Natural killer cell (primary cell): ENCODE data around the gene FXYD3. TPM values are rescaled to one million over a fixed set of nuclear protein-coding genes. Genes with fewer than 3 reads are reported as not detected.

Experiments
- ATAC-seq, 3 donors: fragments of 150-1000 bp in 2 of 3; fragments of 200-7000 bp in 1 of 3; cut with Tn5 transposase; 1 replicate in 1 of 3; 2 replicates in 2 of 3; pipeline ENCODE4 v1.10.0; 2021; ENCODE audit warnings: mild to moderate bottlenecking in 2 of 3, moderate library complexity in 2 of 3
- DNase-seq, 2 donors: peaks; one replicate each; pipeline versions ENCODE4 v3.0.0 to v3.0.0-alpha.2; 2013 to 2021; ENCODE audit warnings: mixed read lengths in 1 of 2
- H3K27ac ChIP-seq: one replicate; pipeline ENCODE4 v1.5.1; 2013; ENCODE audit warnings: mild to moderate bottlenecking, low read length
- H3K27me3 ChIP-seq: one replicate; pipeline ENCODE4 v1.6.1; 2013; ENCODE audit warnings: low read length; ENCODE audit not compliant: control insufficient read depth, insufficient read depth
- H3K36me3 ChIP-seq: one replicate; pipeline ENCODE4 v1.6.1; 2013; ENCODE audit warnings: low read length; ENCODE audit not compliant: control insufficient read depth, insufficient read depth
- H3K4me1 ChIP-seq: one replicate; pipeline ENCODE4 v1.6.1; 2013; ENCODE audit warnings: low read length; ENCODE audit not compliant: control insufficient read depth, insufficient read depth
- H3K4me3 ChIP-seq: one replicate; pipeline ENCODE4 v1.5.1; 2013; ENCODE audit warnings: low read length
- H3K9me3 ChIP-seq: one replicate; pipeline ENCODE4 v1.6.1; 2013; ENCODE audit warnings: low read length; ENCODE audit not compliant: control insufficient read depth, insufficient read depth
- H3K27ac Mint-ChIP-seq, 2 donors: one replicate each; pipeline ENCODE4 v1.8.0; 2022; ENCODE audit warnings: mild to moderate bottlenecking in 2 of 2, mixed read lengths in 2 of 2, moderate library complexity in 1 of 2
- H3K27me3 Mint-ChIP-seq, 2 donors: one replicate each; pipeline ENCODE4 v1.8.0; 2022; ENCODE audit warnings: low read depth in 2 of 2, mixed read lengths in 2 of 2
- H3K36me3 Mint-ChIP-seq: one replicate; pipeline ENCODE4 v1.8.0; 2022; ENCODE audit warnings: mixed read lengths
- H3K4me1 Mint-ChIP-seq, 2 donors: one replicate each; pipeline ENCODE4 v1.8.0; 2022; ENCODE audit warnings: mixed read lengths in 2 of 2
- H3K4me3 Mint-ChIP-seq: one replicate; pipeline ENCODE4 v1.8.0; 2022; ENCODE audit warnings: mild to moderate bottlenecking, moderate library complexity, mixed read lengths
- H3K9me3 Mint-ChIP-seq, 2 donors: one replicate each; pipeline ENCODE4 v1.8.0; 2022; ENCODE audit warnings: mixed read lengths in 2 of 2
- WGBS: methylation state at CpG from one replicate; pipeline ENCODE4 v1.1.7; 2013; ENCODE audit warnings: missing lambda C conversion rate; ENCODE audit not compliant: insufficient coverage; 5-methylcytosine and 5-hydroxymethylcytosine counted together
- intact Hi-C: fragments of 100-400 bp; cut with micrococcal nuclease; formaldehyde crosslinking; loops from one replicate; pipeline ENCODE4 v1.14.2; 2022
- total RNA-seq, 4 donors: library from RNA; stranded (reverse); fragments of 120-200 nt in 1 of 4; gene quantifications; one replicate each; pipeline versions ENCODE4 v1.2.3 to v1.2.4, GENCODE V29; 2013 to 2022
- TF ChIP-seq, protein P1 (sequence below): fragments of 200-600 bp; IDR thresholded peaks from one replicate; pipeline ENCODE4 v1.8.0; 2022; ENCODE audit warnings: antibody characterized with exemption

FXYD3 gene
- total RNA-seq, 3 donors from 2014 or later (not counting 1 experiment from before 2014, with no cell fraction given), result not detected

DNA sequence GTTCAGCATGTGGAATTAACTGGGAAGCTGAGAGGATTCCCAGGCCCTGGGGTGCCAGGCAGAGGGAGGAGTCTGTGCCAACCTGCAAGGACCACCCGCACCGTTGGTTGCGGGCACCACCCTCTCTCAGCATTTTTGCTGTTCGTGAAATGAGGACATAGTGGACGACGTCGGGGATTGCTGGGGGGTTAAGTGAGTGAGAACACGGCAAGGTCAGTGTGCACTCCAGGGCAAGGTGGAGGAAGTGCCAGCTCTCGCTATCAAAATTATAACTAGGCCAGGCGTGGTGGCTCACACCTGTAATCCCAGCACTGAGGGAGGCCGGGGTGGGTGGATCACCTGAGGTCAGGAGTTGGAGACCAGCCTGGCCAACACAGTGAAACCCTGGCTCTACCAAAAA, 2.2 kb downstream of the FXYD3 start:
- Mint-ChIP-seq H3K9me3 (no peaks in the 10 kb centered on the region), H3K27ac (no peak overlapping the region), H3K36me3 (no peaks in the 10 kb centered on the region), H3K4me3 (no peak overlapping the region), H3K27me3 (no peaks in the 10 kb centered on the region), H3K4me1 (peaks cover 6 to 8% of the 10 kb centered on the region in 2 donors)
- TF ChIP-seq, protein P1, sequence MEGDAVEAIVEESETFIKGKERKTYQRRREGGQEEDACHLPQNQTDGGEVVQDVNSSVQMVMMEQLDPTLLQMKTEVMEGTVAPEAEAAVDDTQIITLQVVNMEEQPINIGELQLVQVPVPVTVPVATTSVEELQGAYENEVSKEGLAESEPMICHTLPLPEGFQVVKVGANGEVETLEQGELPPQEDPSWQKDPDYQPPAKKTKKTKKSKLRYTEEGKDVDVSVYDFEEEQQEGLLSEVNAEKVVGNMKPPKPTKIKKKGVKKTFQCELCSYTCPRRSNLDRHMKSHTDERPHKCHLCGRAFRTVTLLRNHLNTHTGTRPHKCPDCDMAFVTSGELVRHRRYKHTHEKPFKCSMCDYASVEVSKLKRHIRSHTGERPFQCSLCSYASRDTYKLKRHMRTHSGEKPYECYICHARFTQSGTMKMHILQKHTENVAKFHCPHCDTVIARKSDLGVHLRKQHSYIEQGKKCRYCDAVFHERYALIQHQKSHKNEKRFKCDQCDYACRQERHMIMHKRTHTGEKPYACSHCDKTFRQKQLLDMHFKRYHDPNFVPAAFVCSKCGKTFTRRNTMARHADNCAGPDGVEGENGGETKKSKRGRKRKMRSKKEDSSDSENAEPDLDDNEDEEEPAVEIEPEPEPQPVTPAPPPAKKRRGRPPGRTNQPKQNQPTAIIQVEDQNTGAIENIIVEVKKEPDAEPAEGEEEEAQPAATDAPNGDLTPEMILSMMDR, result no peak
- no peaks in the 10 kb centered on the region for H3K9me3 ChIP-seq
- no peak for DNase-seq
- intact Hi-C loops, result no loop called here
- H3K27ac ChIP-seq, result no peak overlapping the region
- H3K27me3 ChIP-seq, result peaks cover 5% of the 10 kb centered on the region
- ATAC-seq, result no peak
- no peaks in the 10 kb centered on the region for H3K36me3 ChIP-seq
- H3K4me1 ChIP-seq, result peaks cover 7% of the 10 kb centered on the region
- 83% methylated on average over 11 of the region's 11 CpGs for WGBS
- no peak overlapping the region for H3K4me3 ChIP-seq

DNA sequence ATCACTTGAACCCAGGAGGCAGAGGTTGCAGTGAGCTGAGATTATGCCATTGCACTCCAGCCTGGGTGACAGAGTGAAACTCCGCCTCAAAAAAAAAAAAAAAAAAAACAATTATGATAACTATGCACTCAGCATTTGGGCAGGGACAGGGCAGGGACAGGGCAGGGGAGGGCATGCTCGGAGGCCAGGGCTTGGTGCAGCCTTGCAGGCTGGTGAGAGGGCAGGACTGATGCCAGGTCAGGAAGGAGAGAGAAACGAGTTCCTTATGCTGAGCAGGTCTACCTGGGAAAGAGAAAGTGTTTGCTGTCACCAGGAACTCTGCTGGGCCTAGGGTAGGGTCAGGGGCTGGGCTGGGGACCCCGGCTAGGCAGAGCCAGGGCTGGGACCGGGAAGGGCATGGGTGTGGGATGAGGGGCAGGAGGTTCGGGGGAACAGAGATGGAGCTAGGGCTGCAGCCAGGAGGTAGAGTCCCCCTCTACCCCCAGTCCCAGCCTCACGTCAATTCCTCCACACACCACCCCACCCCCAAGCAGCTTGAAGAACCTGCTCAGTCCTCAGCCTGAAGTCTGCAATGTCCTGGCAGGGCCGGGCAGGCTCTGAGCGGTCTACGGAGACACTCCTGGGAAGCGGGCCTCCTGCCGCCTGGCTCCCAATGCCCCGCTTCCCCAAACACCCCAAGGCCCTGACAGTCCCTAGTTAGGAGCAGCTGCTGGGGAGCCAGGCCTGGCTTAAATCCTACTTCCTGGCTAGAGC, 2.8 kb downstream of the FXYD3 start:
- ATAC-seq (no peak), DNase-seq (no peak)
- no peak overlapping the region for H3K27ac Mint-ChIP-seq
- Histone ChIP-seq H3K27ac (no peak overlapping the region), H3K36me3 (no peaks in the 10 kb centered on the region), H3K4me1 (peaks cover 7% of the 10 kb centered on the region), H3K9me3 (no peaks in the 10 kb centered on the region), H3K4me3 (no peak overlapping the region), H3K27me3 (peaks cover 5% of the 10 kb centered on the region)
- H3K4me1 Mint-ChIP-seq, result peaks cover 6 to 8% of the 10 kb centered on the region in 2 donors
- intact Hi-C loops, result no loop called here
- H3K9me3 Mint-ChIP-seq, result no peaks in the 10 kb centered on the region
- no peaks in the 10 kb centered on the region for H3K27me3 Mint-ChIP-seq
- no peak overlapping the region for H3K4me3 Mint-ChIP-seq
- H3K36me3 Mint-ChIP-seq, result no peaks in the 10 kb centered on the region
- 76% methylated on average over 12 of the region's 13 CpGs for WGBS
- TF ChIP-seq, protein P1, result no peak

DNA sequence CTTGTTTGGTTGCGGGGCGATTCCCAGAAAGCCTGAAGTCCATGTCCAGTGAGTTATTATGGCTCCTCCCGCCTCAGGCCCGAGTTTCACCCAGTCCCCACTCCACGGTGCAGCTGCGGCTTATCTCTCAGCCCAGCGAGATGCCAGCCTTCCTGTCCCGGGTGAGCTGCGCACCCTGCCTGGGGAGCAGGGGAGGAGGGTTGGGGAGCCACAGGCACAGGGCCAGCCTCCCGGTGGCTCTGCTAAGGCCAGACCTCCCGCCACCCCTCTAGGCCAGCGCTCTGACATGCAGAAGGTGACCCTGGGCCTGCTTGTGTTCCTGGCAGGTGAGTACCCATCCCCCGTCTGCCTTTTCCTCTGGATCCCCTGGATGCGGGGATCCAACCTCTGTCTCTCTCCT, 3.5 kb downstream of the FXYD3 start:
- H3K9me3 ChIP-seq, result no peaks in the 10 kb centered on the region
- H3K4me1 ChIP-seq, result peaks cover 7% of the 10 kb centered on the region
- Mint-ChIP-seq H3K36me3 (no peaks in the 10 kb centered on the region), H3K4me3 (no peak overlapping the region), H3K9me3 (no peaks in the 10 kb centered on the region), H3K27ac (no peak overlapping the region), H3K4me1 (peaks cover 9 to 12% of the 10 kb centered on the region in 2 donors), H3K27me3 (peaks cover 0 to 2% of the 10 kb centered on the region in 2 donors)
- intact Hi-C loops, result no loop called here
- no peaks in the 10 kb centered on the region for H3K36me3 ChIP-seq
- H3K27me3 ChIP-seq, result peaks cover 5% of the 10 kb centered on the region
- TF ChIP-seq, protein P1, result no peak
- ATAC-seq (no peak), DNase-seq (no peak)
- H3K27ac ChIP-seq, result no peak overlapping the region
- 52% methylated on average over 14 of the region's 14 CpGs for WGBS
- H3K4me3 ChIP-seq, result no peak overlapping the region
